ENCODE data around the gene MCU.

MCU gene

GRCh38 chr10:72812415-72812752, 120.4 kb downstream of the MCU start:
- DNase-seq: no peak

- DNase-seq: no peak
These were observed 120.9 kb downstream of the MCU start for GRCh38 chr10:72812753-72813430.

- DNase-seq: no peak
These were observed 122.3 kb downstream of the MCU start for GRCh38 chr10:72814099-72814790.

- DNase-seq: no peak
These were observed 124.6 kb downstream of the MCU start for GRCh38 chr10:72816565-72816964.

GRCh38 chr10:72818076-72818475, 126.1 kb downstream of the MCU start:
- no peak for DNase-seq

GRCh38 chr10:72819053-72819452, 127.1 kb downstream of the MCU start:
- DNase-seq: no peak

GRCh38 chr10:72821606-72822005, 129.7 kb downstream of the MCU start:
- no peak for DNase-seq

GRCh38 chr10:72822342-72822986, 130.5 kb downstream of the MCU start:
- DNase-seq: no peak

- no peak for DNase-seq
These were observed 133.2 kb downstream of the MCU start for GRCh38 chr10:72825163-72825562.

- DNase-seq: no peak
These were observed 134.4 kb downstream of the MCU start for GRCh38 chr10:72826346-72826745.

GRCh38 chr10:72828294-72828693, 136.4 kb downstream of the MCU start:
- no peak for DNase-seq

GRCh38 chr10:72830625-72831024, 138.7 kb downstream of the MCU start:
- DNase-seq: no peak

GRCh38 chr10:72831696-72832409, 139.9 kb downstream of the MCU start:
- DNase-seq: no peak

- no peak for DNase-seq
These were observed 140.8 kb downstream of the MCU start for GRCh38 chr10:72832701-72833100.

- peak; percentile 30 for DNase-seq
These were observed 142.4 kb downstream of the MCU start for GRCh38 chr10:72834183-72834825.

- no peak for DNase-seq
These were observed 148.4 kb downstream of the MCU start for GRCh38 chr10:72840319-72840718.

- no peak for DNase-seq
These were observed 149.5 kb downstream of the MCU start for GRCh38 chr10:72841487-72841886.

GRCh38 chr10:72842164-72842563, 150.2 kb downstream of the MCU start:
- no peak for DNase-seq

GRCh38 chr10:72846238-72846637, 154.3 kb downstream of the MCU start:
- no peak for DNase-seq

GRCh38 chr10:72847681-72848080, 155.7 kb downstream of the MCU start:
- DNase-seq: peak; percentile 1

GRCh38 chr10:72850861-72851260, 158.9 kb downstream of the MCU start:
- no peak for DNase-seq

GRCh38 chr10:72851509-72851908, 159.6 kb downstream of the MCU start:
- no peak for DNase-seq

GRCh38 chr10:72852508-72852907, 160.6 kb downstream of the MCU start:
- no peak for DNase-seq

All from CD4-positive, alpha-beta T cell treated with Interferon gamma for 1 hour (primary cell).